ENCODE data around the gene FAM107B. TPM values are rescaled to one million over a fixed set of nuclear protein-coding genes. Genes with fewer than 3 reads are reported as not detected.

The FAM107B gene
- total RNA-seq, 1 experiment from 2014 or later, result 24.5 TPM

GRCh38 chr10:14757986-14758385 is 16.7 kb downstream of the FAM107B start:
- no peaks in the 10 kb centered on the region for H3K9me3 ChIP-seq (ENCODE audit: control insufficient read depth, low read depth, low read length)
- no peak overlapping the region for H4K5ac ChIP-seq (ENCODE audit: insufficient read length, low read depth, low read length)
- no peak overlapping the region for H2BK5ac ChIP-seq (ENCODE audit: insufficient read length, low read length)
- H3K36me3 Mint-ChIP-seq (ENCODE audit: insufficient read depth in 1 of 3, low read depth in 3 of 3), result no peaks in the 10 kb centered on the region; a peak in 1 of 7 replicates
- no peaks in the 10 kb centered on the region for H3K23me2 ChIP-seq (ENCODE audit: insufficient read length, low read depth, low read length, poor library complexity, severe bottlenecking)
- no peak overlapping the region for H3K18ac ChIP-seq (ENCODE audit: insufficient read length, low read depth, low read length)
- no peaks in the 10 kb centered on the region; the same call in 1 of the 2 replicates for H3K79me2 ChIP-seq (ENCODE audit: insufficient read depth, low read length)
- TF ChIP-seq CTCF (conservative IDR thresholded peaks at IDR 0.05), result no peak
- H3K27ac ChIP-seq (ENCODE audit: insufficient read length, low read depth, low read length), result no peak overlapping the region
- no peak overlapping the region for H3K4me3 Mint-ChIP-seq
- no peak overlapping the region for H3K14ac ChIP-seq (ENCODE audit: insufficient read depth, low read length)
- H3K23ac ChIP-seq (ENCODE audit: insufficient read length, low read depth, low read length), result no peak overlapping the region
- H3T11ph ChIP-seq (ENCODE audit: low read length), result no peak overlapping the region
- H3K27me3 Mint-ChIP-seq (ENCODE audit: low read depth), result no peaks in the 10 kb centered on the region; the same call in 1 of the 2 replicates
- peaks cover 3 to 4% of the 10 kb centered on the region in 2 experiments; a peak in 3 of 5 replicates for H3K9me3 Mint-ChIP-seq
- H2BK15ac ChIP-seq (ENCODE audit: low read depth, low read length), result no peak overlapping the region
- H3K27me3 ChIP-seq (ENCODE audit: insufficient read depth, low read length), result no peaks in the 10 kb centered on the region
- no peaks in the 10 kb centered on the region for H4K20me1 ChIP-seq (ENCODE audit: control insufficient read depth, insufficient read depth, insufficient read length)
- DNase-seq, result no peak
- H4K91ac ChIP-seq (ENCODE audit: insufficient read length, low read depth, low read length), result no peak overlapping the region
- H2AFZ ChIP-seq (ENCODE audit: low read length), result no peak overlapping the region
- H3K56ac ChIP-seq (ENCODE audit: insufficient read length, low read depth, low read length), result no peak overlapping the region
- H2BK120ac ChIP-seq (ENCODE audit: low read depth, low read length, poor library complexity, severe bottlenecking), result no peak overlapping the region
- H2AK5ac ChIP-seq (ENCODE audit: insufficient read length, low read length), result no peak overlapping the region
- no CpG with 5 or more reads among the region's 7 CpGs for WGBS (ENCODE audit: extremely low coverage, insufficient read length, low lambda C conversion rate)
- H3K4me1 ChIP-seq (ENCODE audit: insufficient read depth, low read length), result no peaks in the 10 kb centered on the region
- H3K9ac ChIP-seq (ENCODE audit: extremely low read depth, insufficient read length, low read length), result no peak overlapping the region
- no peak overlapping the region for H4K8ac ChIP-seq (replicated peaks; ENCODE audit: insufficient read length, low read depth, low read length)
- no peaks in the 10 kb centered on the region for H3K4me1 Mint-ChIP-seq
- H2BK20ac ChIP-seq (ENCODE audit: low read depth, low read length, poor library complexity, severe bottlenecking), result no peak overlapping the region
- H3K27ac Mint-ChIP-seq, result no peak overlapping the region
- no peak overlapping the region for H2BK12ac ChIP-seq (ENCODE audit: insufficient read length, low read depth, low read length)
- no peak overlapping the region for H3K4ac ChIP-seq (ENCODE audit: low read depth, low read length)
- H3K79me1 ChIP-seq (ENCODE audit: insufficient read depth, low read depth, low read length, poor library complexity, severe bottlenecking), result no peaks in the 10 kb centered on the region
- no peak overlapping the region for H3K4me2 ChIP-seq (ENCODE audit: insufficient read depth, insufficient read length, low read length)

Data from H9 (cell line).